ENCODE data around the gene DOK6.

Gene DOK6

GRCh38 chr18:69588301-69588700, 187.6 kb downstream of the DOK6 start:
- FAIRE-seq (no peak), DNase-seq (ENCODE audit: insufficient read length, low spot score) (no peak)
- no peak for TF ChIP-seq PAX5 (IDR thresholded peaks at IDR 0.05; ENCODE audit: insufficient read depth, low read length, severe bottlenecking)
- TF ChIP-seq SPI1 (IDR thresholded peaks at IDR 0.05; ENCODE audit: low read depth, low read length): no peak
- TF ChIP-seq POLR2AphosphoS5 (IDR thresholded peaks at IDR 0.05; ENCODE audit: low read depth, low read length): no peak
- no peak for TF ChIP-seq TAF1 (IDR thresholded peaks at IDR 0.05; ENCODE audit: low read depth, low read length)
- TF ChIP-seq POU2F2 (IDR thresholded peaks at IDR 0.05; ENCODE audit: low read depth, low read length): no peak
- no peak for TF ChIP-seq POLR2A (IDR thresholded peaks at IDR 0.05; ENCODE audit: low read depth, low read length)

- FAIRE-seq (no peak), DNase-seq (ENCODE audit: insufficient read length, low spot score) (no peak)
- no peak for TF ChIP-seq TAF1 (IDR thresholded peaks at IDR 0.05; ENCODE audit: low read depth, low read length)
- no peak for TF ChIP-seq PAX5 (IDR thresholded peaks at IDR 0.05; ENCODE audit: insufficient read depth, low read length, severe bottlenecking)
- no peak for TF ChIP-seq POLR2AphosphoS5 (IDR thresholded peaks at IDR 0.05; ENCODE audit: low read depth, low read length)
- TF ChIP-seq SPI1 (IDR thresholded peaks at IDR 0.05; ENCODE audit: low read depth, low read length): no peak
- TF ChIP-seq POU2F2 (IDR thresholded peaks at IDR 0.05; ENCODE audit: low read depth, low read length): no peak
- no peak for TF ChIP-seq POLR2A (IDR thresholded peaks at IDR 0.05; ENCODE audit: low read depth, low read length)
Observed at GRCh38 chr18:69590150-69590549, 189.5 kb downstream of the DOK6 start.

GRCh38 chr18:69596345-69596744, 195.7 kb downstream of the DOK6 start:
- FAIRE-seq (no peak), DNase-seq (ENCODE audit: insufficient read length, low spot score) (no peak)
- TF ChIP-seq PAX5 (IDR thresholded peaks at IDR 0.05; ENCODE audit: insufficient read depth, low read length, severe bottlenecking): no peak
- TF ChIP-seq SPI1 (IDR thresholded peaks at IDR 0.05; ENCODE audit: low read depth, low read length): no peak
- TF ChIP-seq POLR2A (IDR thresholded peaks at IDR 0.05; ENCODE audit: low read depth, low read length): no peak
- no peak for TF ChIP-seq TAF1 (IDR thresholded peaks at IDR 0.05; ENCODE audit: low read depth, low read length)
- TF ChIP-seq POU2F2 (IDR thresholded peaks at IDR 0.05; ENCODE audit: low read depth, low read length): no peak
- no peak for TF ChIP-seq POLR2AphosphoS5 (IDR thresholded peaks at IDR 0.05; ENCODE audit: low read depth, low read length)

- no peak for DNase-seq (ENCODE audit: insufficient read length, low spot score)
- no peak for FAIRE-seq
- TF ChIP-seq TAF1 (IDR thresholded peaks at IDR 0.05; ENCODE audit: low read depth, low read length): no peak
- TF ChIP-seq POLR2AphosphoS5 (IDR thresholded peaks at IDR 0.05; ENCODE audit: low read depth, low read length): no peak
- no peak for TF ChIP-seq POLR2A (IDR thresholded peaks at IDR 0.05; ENCODE audit: low read depth, low read length)
- no peak for TF ChIP-seq PAX5 (IDR thresholded peaks at IDR 0.05; ENCODE audit: insufficient read depth, low read length, severe bottlenecking)
- TF ChIP-seq SPI1 (IDR thresholded peaks at IDR 0.05; ENCODE audit: low read depth, low read length): no peak
- no peak for TF ChIP-seq POU2F2 (IDR thresholded peaks at IDR 0.05; ENCODE audit: low read depth, low read length)
Observed at GRCh38 chr18:69597561-69597960, 196.9 kb downstream of the DOK6 start.

- TF ChIP-seq TAF1 (IDR thresholded peaks at IDR 0.05; ENCODE audit: low read depth, low read length) (no peak), POLR2A (IDR thresholded peaks at IDR 0.05; ENCODE audit: low read depth, low read length) (no peak), SPI1 (IDR thresholded peaks at IDR 0.05; ENCODE audit: low read depth, low read length) (no peak), PAX5 (IDR thresholded peaks at IDR 0.05; ENCODE audit: insufficient read depth, low read length, severe bottlenecking) (no peak), POU2F2 (IDR thresholded peaks at IDR 0.05; ENCODE audit: low read depth, low read length) (no peak), POLR2AphosphoS5 (IDR thresholded peaks at IDR 0.05; ENCODE audit: low read depth, low read length) (no peak)
- DNase-seq (ENCODE audit: insufficient read length, low spot score): no peak
- FAIRE-seq: no peak
Observed at GRCh38 chr18:69599377-69599776, 198.7 kb downstream of the DOK6 start.

- FAIRE-seq (no peak), DNase-seq (ENCODE audit: insufficient read length, low spot score) (no peak)
- no peak for TF ChIP-seq TAF1 (IDR thresholded peaks at IDR 0.05; ENCODE audit: low read depth, low read length)
- TF ChIP-seq SPI1 (IDR thresholded peaks at IDR 0.05; ENCODE audit: low read depth, low read length): no peak
- TF ChIP-seq POU2F2 (IDR thresholded peaks at IDR 0.05; ENCODE audit: low read depth, low read length): no peak
- TF ChIP-seq PAX5 (IDR thresholded peaks at IDR 0.05; ENCODE audit: insufficient read depth, low read length, severe bottlenecking): no peak
- no peak for TF ChIP-seq POLR2A (IDR thresholded peaks at IDR 0.05; ENCODE audit: low read depth, low read length)
- no peak for TF ChIP-seq POLR2AphosphoS5 (IDR thresholded peaks at IDR 0.05; ENCODE audit: low read depth, low read length)
Observed at GRCh38 chr18:69612242-69612641, 211.6 kb downstream of the DOK6 start.

- FAIRE-seq (no peak), DNase-seq (ENCODE audit: insufficient read length, low spot score) (no peak)
- TF ChIP-seq POLR2AphosphoS5 (IDR thresholded peaks at IDR 0.05; ENCODE audit: low read depth, low read length) (no peak), POU2F2 (IDR thresholded peaks at IDR 0.05; ENCODE audit: low read depth, low read length) (no peak), SPI1 (IDR thresholded peaks at IDR 0.05; ENCODE audit: low read depth, low read length) (no peak), PAX5 (IDR thresholded peaks at IDR 0.05; ENCODE audit: insufficient read depth, low read length, severe bottlenecking) (no peak), POLR2A (IDR thresholded peaks at IDR 0.05; ENCODE audit: low read depth, low read length) (no peak), TAF1 (IDR thresholded peaks at IDR 0.05; ENCODE audit: low read depth, low read length) (no peak)
Observed at GRCh38 chr18:69616114-69616513, 215.4 kb downstream of the DOK6 start.

GRCh38 chr18:69617408-69617807, 216.7 kb downstream of the DOK6 start:
- FAIRE-seq (no peak), DNase-seq (ENCODE audit: insufficient read length, low spot score) (no peak)
- no peak for TF ChIP-seq POLR2A (IDR thresholded peaks at IDR 0.05; ENCODE audit: low read depth, low read length)
- no peak for TF ChIP-seq POLR2AphosphoS5 (IDR thresholded peaks at IDR 0.05; ENCODE audit: low read depth, low read length)
- TF ChIP-seq TAF1 (IDR thresholded peaks at IDR 0.05; ENCODE audit: low read depth, low read length): no peak
- no peak for TF ChIP-seq PAX5 (IDR thresholded peaks at IDR 0.05; ENCODE audit: insufficient read depth, low read length, severe bottlenecking)
- no peak for TF ChIP-seq SPI1 (IDR thresholded peaks at IDR 0.05; ENCODE audit: low read depth, low read length)
- no peak for TF ChIP-seq POU2F2 (IDR thresholded peaks at IDR 0.05; ENCODE audit: low read depth, low read length)

- FAIRE-seq (no peak), DNase-seq (ENCODE audit: insufficient read length, low spot score) (no peak)
- TF ChIP-seq POLR2AphosphoS5 (IDR thresholded peaks at IDR 0.05; ENCODE audit: low read depth, low read length): no peak
- TF ChIP-seq POLR2A (IDR thresholded peaks at IDR 0.05; ENCODE audit: low read depth, low read length): no peak
- TF ChIP-seq POU2F2 (IDR thresholded peaks at IDR 0.05; ENCODE audit: low read depth, low read length): no peak
- TF ChIP-seq PAX5 (IDR thresholded peaks at IDR 0.05; ENCODE audit: insufficient read depth, low read length, severe bottlenecking): no peak
- no peak for TF ChIP-seq SPI1 (IDR thresholded peaks at IDR 0.05; ENCODE audit: low read depth, low read length)
- no peak for TF ChIP-seq TAF1 (IDR thresholded peaks at IDR 0.05; ENCODE audit: low read depth, low read length)
Observed at GRCh38 chr18:69617888-69618287, 217.2 kb downstream of the DOK6 start.

GRCh38 chr18:69622184-69622583, 221.5 kb downstream of the DOK6 start:
- FAIRE-seq (no peak), DNase-seq (ENCODE audit: insufficient read length, low spot score) (no peak)
- no peak for TF ChIP-seq SPI1 (IDR thresholded peaks at IDR 0.05; ENCODE audit: low read depth, low read length)
- TF ChIP-seq TAF1 (IDR thresholded peaks at IDR 0.05; ENCODE audit: low read depth, low read length): no peak
- no peak for TF ChIP-seq POLR2AphosphoS5 (IDR thresholded peaks at IDR 0.05; ENCODE audit: low read depth, low read length)
- TF ChIP-seq PAX5 (IDR thresholded peaks at IDR 0.05; ENCODE audit: insufficient read depth, low read length, severe bottlenecking): no peak
- TF ChIP-seq POLR2A (IDR thresholded peaks at IDR 0.05; ENCODE audit: low read depth, low read length): no peak
- TF ChIP-seq POU2F2 (IDR thresholded peaks at IDR 0.05; ENCODE audit: low read depth, low read length): no peak

Measured in GM12891 (cell line).